ENCODE measurements around the gene ZFYVE16.
"Not testable (repeated sequence)": the region's sequence is repeated elsewhere in the genome, so short reads cannot be mapped to it uniquely, and the experiment has no call there.

ZFYVE16 gene

GRCh38 chr5:80491296-80491695 lies 83.4 kb downstream of the ZFYVE16 start:
- no peak for DNase-seq

GRCh38 chr5:80492741-80493140 lies 84.9 kb downstream of the ZFYVE16 start:
- DNase-seq: no peak

- DNase-seq: not testable (repeated sequence)
Measured at GRCh38 chr5:80493443-80493842, 85.6 kb downstream of the ZFYVE16 start.

GRCh38 chr5:80495891-80496290 lies 88.0 kb downstream of the ZFYVE16 start:
- no peak for DNase-seq

- no peak for DNase-seq
Measured at GRCh38 chr5:80502800-80503199, 94.9 kb downstream of the ZFYVE16 start.

GRCh38 chr5:80503641-80504040 lies 95.8 kb downstream of the ZFYVE16 start:
- DNase-seq: no peak

GRCh38 chr5:80504833-80505232 lies 97.0 kb downstream of the ZFYVE16 start:
- no peak for DNase-seq

GRCh38 chr5:80507663-80508062 lies 99.8 kb downstream of the ZFYVE16 start:
- no peak for DNase-seq

GRCh38 chr5:80508844-80509243 lies 101.0 kb downstream of the ZFYVE16 start:
- no peak for DNase-seq

- DNase-seq: no peak
Measured at GRCh38 chr5:80509362-80509761, 101.5 kb downstream of the ZFYVE16 start.

- DNase-seq: no peak
Measured at GRCh38 chr5:80516826-80517225, 109.0 kb downstream of the ZFYVE16 start.

All from NCI-H526 treated with DMSO at 0.1 percent for 48 hours (cell line).